Activated CD8-positive, alpha-beta T cell treated with anti-CD3 and anti-CD28 coated beads for 36 hours (primary cell): Measurements from ENCODE around the gene HAUS7. TPM values are rescaled to one million over a fixed set of nuclear protein-coding genes. Genes with fewer than 3 reads are reported as not detected.

Source experiments
- ATAC-seq: fragments of 200-7000 bp; cut with Tn5 transposase; one replicate; pipeline ENCODE4 v1.10.0; 2021; ENCODE audit warnings: mild to moderate bottlenecking, moderate library complexity
- CTCF ChIA-PET: fragments of 350-600 bp; sonication (Branson Sonifier 250); formaldehyde crosslinking; loops from one replicate; lab custom pipeline; 2021; ENCODE audit warnings: antibody characterized with exemption; lab: Charles Lee
- POLR2A ChIA-PET: fragments of 350-600 bp; sonication (Branson Sonifier 250); formaldehyde crosslinking; loops from one replicate; lab custom pipeline; 2021; ENCODE audit warnings: antibody characterized with exemption; lab: Charles Lee
- DNase-seq: peaks from one replicate; pipeline ENCODE4 v3.0.0-alpha.2; 2020
- H3K27ac Mint-ChIP-seq: one replicate; pipeline ENCODE4 v1.8.0; 2021; ENCODE audit warnings: mild to moderate bottlenecking, mixed read lengths
- H3K27me3 Mint-ChIP-seq: one replicate; pipeline ENCODE4 v1.8.0; 2021; ENCODE audit warnings: mixed read lengths
- H3K36me3 Mint-ChIP-seq: one replicate; pipeline ENCODE4 v1.8.0; 2021; ENCODE audit warnings: low read depth, mixed read lengths
- H3K4me1 Mint-ChIP-seq: one replicate; pipeline ENCODE4 v1.8.0; 2021; ENCODE audit warnings: low read depth, mixed read lengths
- H3K4me3 Mint-ChIP-seq: one replicate; pipeline ENCODE4 v1.8.0; 2021; ENCODE audit warnings: mild to moderate bottlenecking, moderate library complexity, mixed read lengths
- H3K9me3 Mint-ChIP-seq: one replicate; pipeline ENCODE4 v1.8.0; 2021; ENCODE audit warnings: mixed read lengths
- intact Hi-C: fragments of 100-400 bp; cut with micrococcal nuclease; formaldehyde crosslinking; loops from one replicate; pipeline ENCODE4 v1.10.0; 2022
- total RNA-seq, 2 experiments: library from RNA; stranded (reverse); gene quantifications; one replicate each; pipeline ENCODE4 v1.2.3, GENCODE V29; 2021
- TF ChIP-seq, protein P1 (sequence below): fragments of 200-600 bp; IDR thresholded peaks from one replicate; pipeline ENCODE4 v1.8.0; 2022; ENCODE audit warnings: antibody characterized with exemption, mild to moderate bottlenecking

The HAUS7 gene
- total RNA-seq, 2 experiments from 2014 or later, result 47.2 to 58.8 TPM

- no peaks in the 10 kb centered on the region for H3K9me3 Mint-ChIP-seq
Observed at GRCh38 chrX:153471663-153472280, 1.4 kb upstream of the HAUS7 start.

GRCh38 chrX:153469811-153470410, 465 bp downstream of the HAUS7 start:
- Mint-ChIP-seq H3K27me3 (no peaks in the 10 kb centered on the region), H3K4me1 (peaks cover 13% of the 10 kb centered on the region), H3K36me3 (peaks cover 3% of the 10 kb centered on the region), H3K9me3 (no peaks in the 10 kb centered on the region), H3K4me3 (peak overlapping the region; percentile 81), H3K27ac (peak overlapping the region; percentile 78)
- DNase-seq (peak; percentile 48), ATAC-seq (peak; percentile 12)
- ChIA-PET CTCF (interaction anchor here (0.6 to 4.2 kb wide), 8 partner anchors 12 to 528 kb away, joined by 3 to 43 read pairs (median 4); no protein-coding TSS in a partner anchor), POLR2A (interaction anchor here (0.7 kb wide), 1 partner anchor 10 kb away, joined by 3 read pairs; no protein-coding TSS in a partner anchor)
- intact Hi-C loops, result loop anchor here (5.0 kb wide), 1 partner anchor 37 kb away; no protein-coding TSS in a partner anchor
- TF ChIP-seq, protein P1, sequence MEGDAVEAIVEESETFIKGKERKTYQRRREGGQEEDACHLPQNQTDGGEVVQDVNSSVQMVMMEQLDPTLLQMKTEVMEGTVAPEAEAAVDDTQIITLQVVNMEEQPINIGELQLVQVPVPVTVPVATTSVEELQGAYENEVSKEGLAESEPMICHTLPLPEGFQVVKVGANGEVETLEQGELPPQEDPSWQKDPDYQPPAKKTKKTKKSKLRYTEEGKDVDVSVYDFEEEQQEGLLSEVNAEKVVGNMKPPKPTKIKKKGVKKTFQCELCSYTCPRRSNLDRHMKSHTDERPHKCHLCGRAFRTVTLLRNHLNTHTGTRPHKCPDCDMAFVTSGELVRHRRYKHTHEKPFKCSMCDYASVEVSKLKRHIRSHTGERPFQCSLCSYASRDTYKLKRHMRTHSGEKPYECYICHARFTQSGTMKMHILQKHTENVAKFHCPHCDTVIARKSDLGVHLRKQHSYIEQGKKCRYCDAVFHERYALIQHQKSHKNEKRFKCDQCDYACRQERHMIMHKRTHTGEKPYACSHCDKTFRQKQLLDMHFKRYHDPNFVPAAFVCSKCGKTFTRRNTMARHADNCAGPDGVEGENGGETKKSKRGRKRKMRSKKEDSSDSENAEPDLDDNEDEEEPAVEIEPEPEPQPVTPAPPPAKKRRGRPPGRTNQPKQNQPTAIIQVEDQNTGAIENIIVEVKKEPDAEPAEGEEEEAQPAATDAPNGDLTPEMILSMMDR, result peak; percentile 29

More at GRCh38 chrX:153471663-153472280, 1.4 kb upstream of the HAUS7 start:
- Mint-ChIP-seq H3K27me3 (no peaks in the 10 kb centered on the region), H3K4me3 (no peak overlapping the region), H3K36me3 (peaks cover 3% of the 10 kb centered on the region), H3K27ac (no peak overlapping the region), H3K4me1 (peaks cover 17% of the 10 kb centered on the region)
- intact Hi-C loops, result loop anchor here (5.0 kb wide), 1 partner anchor 36 kb away; no protein-coding TSS in a partner anchor
- POLR2A ChIA-PET, result no interaction called here
- ATAC-seq, result no peak
- no peak for DNase-seq
- TF ChIP-seq, protein P1, result no peak
- CTCF ChIA-PET, result interaction anchor here (0.7 to 4.2 kb wide), 6 partner anchors 10 to 514 kb away, joined by 3 to 43 read pairs (median 6); no protein-coding TSS in a partner anchor

GRCh38 chrX:153468008-153468580, 2.3 kb downstream of the HAUS7 start:
- Mint-ChIP-seq H3K36me3 (peaks cover 3% of the 10 kb centered on the region), H3K27ac (no peak overlapping the region), H3K9me3 (no peaks in the 10 kb centered on the region), H3K27me3 (no peaks in the 10 kb centered on the region), H3K4me3 (no peak overlapping the region), H3K4me1 (peaks cover 9% of the 10 kb centered on the region)
- ChIA-PET CTCF (no interaction called here), POLR2A (interaction anchor here (0.9 kb wide), 1 partner anchor 11 kb away, joined by 3 read pairs; no protein-coding TSS in a partner anchor)
- DNase-seq (no peak), ATAC-seq (no peak)
- intact Hi-C loops, result no loop called here
- TF ChIP-seq, protein P1, result no peak

DNA sequence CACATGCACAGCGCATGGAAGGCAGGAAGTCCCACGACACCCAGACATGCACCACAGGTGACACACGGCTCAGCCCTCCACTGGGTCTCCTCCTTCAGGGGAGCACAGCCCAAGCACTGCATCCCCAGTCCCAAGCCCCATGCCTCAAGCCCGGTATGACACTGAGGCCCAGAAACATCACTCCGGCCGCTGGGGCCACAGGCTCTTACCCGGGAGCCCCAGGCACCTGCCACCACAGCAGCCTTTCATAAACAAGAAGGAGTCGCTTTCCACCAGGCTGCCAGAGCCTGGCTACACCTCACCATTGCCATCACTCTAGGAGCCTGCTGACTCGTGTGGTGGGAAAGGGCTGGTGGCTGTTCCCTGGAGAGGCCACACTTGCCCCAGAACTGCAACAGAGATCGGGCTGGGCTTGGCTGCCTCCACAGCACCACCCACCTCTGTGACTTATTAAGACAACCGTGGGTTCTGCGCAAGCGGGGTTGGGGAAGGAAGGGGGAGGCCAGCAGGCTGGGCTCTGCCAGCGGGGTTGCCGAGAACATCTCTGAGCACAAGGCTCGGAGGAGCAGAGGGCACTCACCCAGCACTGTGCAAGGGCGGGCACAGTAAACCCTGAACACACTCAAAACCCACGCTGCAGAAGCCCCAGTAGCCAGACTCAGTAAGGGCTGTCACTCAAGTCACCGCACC, 4.5 kb downstream of the HAUS7 start:
- TF ChIP-seq, protein P1, result no peak
- H3K4me1 Mint-ChIP-seq, result peaks cover 9% of the 10 kb centered on the region
- no peaks in the 10 kb centered on the region for H3K27me3 Mint-ChIP-seq
- intact Hi-C loops, result no loop called here
- ATAC-seq, result no peak
- POLR2A ChIA-PET, result no interaction called here
- CTCF ChIA-PET, result no interaction called here
- H3K4me3 Mint-ChIP-seq, result no peak overlapping the region
- DNase-seq, result no peak
- H3K36me3 Mint-ChIP-seq, result peaks cover 3% of the 10 kb centered on the region
- H3K27ac Mint-ChIP-seq, result no peak overlapping the region
- H3K9me3 Mint-ChIP-seq, result no peaks in the 10 kb centered on the region
